PFSK-1 (cell line): ENCODE results near the gene FAM20C.

Experiments
- POLR2AphosphoS5 ChIP-seq: IDR thresholded peaks from 2 replicates; pipeline ENCODE4 v1.6.1; 2012; ENCODE audit warnings: low read depth, mild to moderate bottlenecking, control low read depth, low read length, moderate library complexity
- REST ChIP-seq, 2 experiments: IDR thresholded peaks; 2 replicates each; pipeline versions ENCODE4 v1.6.1 to v1.8.0; 2011 to 2012; ENCODE audit warnings: low read depth in 2 of 2, low read length in 2 of 2, control low read depth in 1 of 2, inconsistent platforms in 1 of 2, mild to moderate bottlenecking in 1 of 2, moderate library complexity in 1 of 2; ENCODE audit not compliant: insufficient read depth in 1 of 2
- SIN3A ChIP-seq: IDR thresholded peaks from 2 replicates; pipeline ENCODE4 v1.6.1; 2012; ENCODE audit warnings: mild to moderate bottlenecking, low read length, moderate library complexity, borderline replicate concordance; ENCODE audit not compliant: insufficient read depth
- TAF1 ChIP-seq: IDR thresholded peaks from 2 replicates; pipeline ENCODE4 v1.6.1; 2012; ENCODE audit warnings: low read length, control low read depth, borderline replicate concordance; ENCODE audit not compliant: insufficient read depth

GRCh38 chr7:226281-226895, 34.0 kb downstream of the FAM20C start:
- no peak for TF ChIP-seq POLR2AphosphoS5
- TF ChIP-seq REST (IDR thresholded peaks at IDR 0.05; ENCODE audit: insufficient read depth in 1 of 2, low read depth in 2 of 2, low read length in 2 of 2) = no peak
- no peak for TF ChIP-seq TAF1
- TF ChIP-seq SIN3A = no peak
